ENCODE measurements around the gene PPP1R1B.

DNA sequence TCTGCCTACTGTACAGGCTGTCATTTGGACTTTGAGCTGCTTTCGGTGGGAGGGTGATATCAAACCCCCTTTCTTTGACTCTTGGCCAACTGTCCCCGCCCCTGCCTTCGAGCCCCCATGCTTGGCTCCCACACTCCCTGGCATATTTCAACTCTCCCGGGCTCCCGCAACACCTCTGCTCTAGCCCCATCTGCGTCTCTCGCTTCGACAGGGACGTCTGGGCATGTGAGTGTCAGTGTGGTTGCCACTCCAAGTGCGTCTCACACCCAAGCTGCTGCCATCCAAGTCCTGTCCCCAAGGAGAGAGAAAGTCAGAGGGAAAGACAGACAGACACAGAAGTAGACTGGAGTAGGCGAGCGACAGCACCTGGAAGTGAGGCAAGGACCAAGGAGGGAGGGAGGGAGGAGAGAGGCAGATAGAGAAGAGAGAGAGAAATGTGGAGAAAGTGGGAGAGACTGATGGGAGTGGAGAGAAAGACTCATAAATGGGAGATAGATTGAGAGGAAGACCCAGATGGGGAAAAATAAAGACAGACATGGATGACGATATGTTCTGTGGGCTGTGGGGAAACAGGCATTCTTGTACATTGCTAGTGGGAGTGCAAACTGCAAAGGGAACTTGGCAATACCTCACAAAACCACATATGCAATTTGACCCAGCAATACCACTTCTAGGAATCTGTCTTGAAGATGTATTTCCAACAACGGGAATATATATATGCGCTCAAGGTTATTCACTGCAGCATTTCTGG, 22.0 kb downstream of the PPP1R1B start:
- TF ChIP-seq POLR2A (IDR thresholded peaks at IDR 0.05; ENCODE audit: low read depth, low read length) = no peak
- TF ChIP-seq, protein P1, sequence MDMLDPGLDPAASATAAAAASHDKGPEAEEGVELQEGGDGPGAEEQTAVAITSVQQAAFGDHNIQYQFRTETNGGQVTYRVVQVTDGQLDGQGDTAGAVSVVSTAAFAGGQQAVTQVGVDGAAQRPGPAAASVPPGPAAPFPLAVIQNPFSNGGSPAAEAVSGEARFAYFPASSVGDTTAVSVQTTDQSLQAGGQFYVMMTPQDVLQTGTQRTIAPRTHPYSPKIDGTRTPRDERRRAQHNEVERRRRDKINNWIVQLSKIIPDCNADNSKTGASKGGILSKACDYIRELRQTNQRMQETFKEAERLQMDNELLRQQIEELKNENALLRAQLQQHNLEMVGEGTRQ (IDR thresholded peaks at IDR 0.05; ENCODE audit: low read depth, low read length) = no peak
